Calu3 (cell line): ENCODE measurements around the gene PCDHGA8. TPM values are rescaled to one million over a fixed set of nuclear protein-coding genes. Genes with fewer than 3 reads are reported as not detected.

Source experiments
- Bru-seq: library from RNA; stranded (reverse); fragments of 400-500 nt; gene quantifications from one replicate; lab custom pipeline; 2021; lab: Mats Ljungman, UMichigan
- BruChase-seq, 2 experiments: library from RNA; stranded (reverse); fragments of 400-500 nt; gene quantifications; one replicate each; lab custom pipeline; 2021; lab: Mats Ljungman, UMichigan
- BruUV-seq: library from RNA; stranded (reverse); fragments of 400-500 nt; replicated peaks from 2 replicates; lab custom pipeline; 2021; lab: Mats Ljungman, UMichigan
- CTCF ChIA-PET: fragments of 300-600 bp; sonication (Branson Sonifier 250); formaldehyde crosslinking; loops from one replicate; lab custom pipeline; 2022; ENCODE audit warnings: antibody characterized with exemption; lab: Charles Lee
- DNase-seq: peaks from one replicate; pipeline ENCODE4 v3.0.0; 2022
- H3K27ac Mint-ChIP-seq: one replicate; pipeline ENCODE4 v1.8.0; 2022; ENCODE audit warnings: mixed read lengths; ENCODE audit not compliant: unreplicated experiment
- H3K27me3 Mint-ChIP-seq: one replicate; pipeline ENCODE4 v1.8.0; 2022; ENCODE audit warnings: mixed read lengths; ENCODE audit not compliant: unreplicated experiment
- H3K36me3 Mint-ChIP-seq: one replicate; pipeline ENCODE4 v1.8.0; 2022; ENCODE audit warnings: mild to moderate bottlenecking, moderate library complexity, mixed read lengths; ENCODE audit not compliant: insufficient read depth, unreplicated experiment
- H3K4me1 Mint-ChIP-seq: one replicate; pipeline ENCODE4 v1.8.0; 2022; ENCODE audit warnings: mild to moderate bottlenecking, low read depth, mixed read lengths; ENCODE audit not compliant: unreplicated experiment
- H3K4me3 Mint-ChIP-seq: one replicate; pipeline ENCODE4 v1.8.0; 2022; ENCODE audit warnings: mild to moderate bottlenecking, low read depth, moderate library complexity, mixed read lengths; ENCODE audit not compliant: unreplicated experiment
- H3K9me3 Mint-ChIP-seq: one replicate; pipeline ENCODE4 v1.8.0; 2022; ENCODE audit warnings: low read depth, mixed read lengths; ENCODE audit not compliant: unreplicated experiment
- CTCF ChIP-seq: fragments of 200-600 bp; IDR thresholded peaks from one replicate; pipeline ENCODE4 v1.8.0; 2022; ENCODE audit warnings: antibody characterized with exemption; ENCODE audit not compliant: unreplicated experiment
- intact Hi-C: fragments of 100-400 bp; cut with micrococcal nuclease; formaldehyde crosslinking; loops from one replicate; pipeline ENCODE4 v1.10.0; 2022; ENCODE audit not compliant: unreplicated experiment
- long read RNA-seq: library from polyadenylated mRNA; stranded (forward); transcript quantifications from one replicate; pipeline ENCODE4 v2.0.0, GENCODE V29; 2022
- total RNA-seq: library from RNA; stranded (reverse); gene quantifications from 2 replicates; pipeline ENCODE4 v1.2.3, GENCODE V29; 2022

Gene PCDHGA8
- 0.95 and 1.1 TPM in 2 replicates for total RNA-seq
- Bru-seq, nascent RNA = percentile 43 among the genes with signal in this experiment
- percentile 57 among the genes with signal in this experiment for BruChase-seq, experiment 1, labeled RNA remaining after a 6-hour chase
- BruChase-seq, experiment 2, labeled RNA remaining after a 2-hour chase = percentile 60 among the genes with signal in this experiment
- long read RNA-seq, full-length matches to known transcripts = 20 of 20 reads
- long read RNA-seq, partial matches to known transcripts = 0 of 20 reads
- long read RNA-seq, other reads (novel, unspliced or antisense) = 0 of 20 reads

DNA sequence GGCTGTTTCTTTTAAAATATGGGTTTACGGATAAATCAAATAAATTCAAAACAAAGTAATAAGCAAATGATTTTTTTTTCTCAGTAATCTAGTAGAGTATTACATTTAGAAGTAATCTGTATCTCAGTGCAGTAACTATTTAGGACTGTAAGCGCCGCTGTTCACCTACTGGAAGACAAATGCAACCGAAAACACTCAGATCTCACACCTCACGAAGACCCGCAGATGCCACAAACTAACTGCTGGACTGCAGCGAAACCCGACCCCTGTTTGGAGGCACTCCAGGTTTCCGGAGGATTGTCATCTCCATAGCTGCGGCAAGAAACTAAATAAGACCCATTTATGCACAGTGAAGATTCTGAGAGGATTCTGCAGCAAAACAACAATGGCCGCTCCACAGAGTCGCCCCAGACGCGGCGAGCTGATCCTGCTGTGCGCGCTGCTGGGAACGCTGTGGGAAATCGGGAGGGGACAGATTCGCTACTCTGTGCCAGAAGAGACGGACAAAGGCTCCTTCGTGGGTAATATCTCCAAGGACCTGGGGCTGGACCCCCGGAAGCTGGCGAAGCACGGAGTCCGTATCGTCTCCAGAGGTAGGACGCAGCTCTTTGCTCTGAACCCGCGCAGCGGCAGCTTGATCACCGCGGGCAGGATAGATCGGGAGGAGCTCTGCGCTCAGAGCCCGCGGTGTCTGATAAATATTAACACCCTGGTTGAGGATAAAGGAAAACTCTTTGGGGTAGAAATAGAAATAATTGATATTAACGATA, at the start of gene PCDHGA8:
TSS of gene PCDHGA8 (plus strand) at position 205 of the 770 bp plus-strand sequence. CDS start at position 386, 181 bp downstream.
- CTCF ChIA-PET = no interaction called here
- intact Hi-C loops = no loop called here
- no peaks in the 10 kb centered on the region for H3K27me3 Mint-ChIP-seq
- peaks cover 9% of the 10 kb centered on the region for H3K36me3 Mint-ChIP-seq
- no peaks in the 10 kb centered on the region for H3K4me1 Mint-ChIP-seq
- no peak within 1 kb of the TSS for H3K27ac Mint-ChIP-seq
- no peak for DNase-seq
- no peak for TF ChIP-seq CTCF
- no peak within 1 kb of the TSS for H3K4me3 Mint-ChIP-seq
- no TSS peak for BruUV-seq
- H3K9me3 Mint-ChIP-seq = peaks cover 20% of the 10 kb centered on the region

DNA sequence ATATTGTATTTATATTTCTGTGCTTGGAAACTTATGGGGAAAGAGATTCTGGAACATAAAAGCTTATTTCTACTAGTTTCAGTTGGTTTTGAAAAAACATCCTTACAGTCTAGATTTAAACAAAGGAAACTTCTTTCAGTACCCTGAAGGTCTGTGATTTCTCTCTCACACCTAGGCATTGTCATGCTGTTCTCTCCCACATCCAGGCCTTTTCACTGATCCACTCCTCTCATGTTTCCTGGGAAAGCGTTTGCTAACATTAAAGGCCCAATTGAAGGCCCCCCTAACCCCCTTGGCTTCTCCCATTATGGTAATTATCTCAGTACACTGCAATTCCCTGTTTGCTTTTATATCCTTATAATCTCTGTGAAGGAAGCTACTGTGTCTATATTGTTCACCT, 49.7 kb upstream of the PCDHGA8 start:
- Mint-ChIP-seq H3K4me3 (no peak overlapping the region), H3K36me3 (no peaks in the 10 kb centered on the region), H3K27ac (no peak overlapping the region), H3K27me3 (no peaks in the 10 kb centered on the region), H3K9me3 (peaks cover 27% of the 10 kb centered on the region), H3K4me1 (no peaks in the 10 kb centered on the region)
- no peak for TF ChIP-seq CTCF
- CTCF ChIA-PET = no interaction called here
- intact Hi-C loops = no loop called here
- BruUV-seq = no TSS peak
- no peak for DNase-seq

DNA sequence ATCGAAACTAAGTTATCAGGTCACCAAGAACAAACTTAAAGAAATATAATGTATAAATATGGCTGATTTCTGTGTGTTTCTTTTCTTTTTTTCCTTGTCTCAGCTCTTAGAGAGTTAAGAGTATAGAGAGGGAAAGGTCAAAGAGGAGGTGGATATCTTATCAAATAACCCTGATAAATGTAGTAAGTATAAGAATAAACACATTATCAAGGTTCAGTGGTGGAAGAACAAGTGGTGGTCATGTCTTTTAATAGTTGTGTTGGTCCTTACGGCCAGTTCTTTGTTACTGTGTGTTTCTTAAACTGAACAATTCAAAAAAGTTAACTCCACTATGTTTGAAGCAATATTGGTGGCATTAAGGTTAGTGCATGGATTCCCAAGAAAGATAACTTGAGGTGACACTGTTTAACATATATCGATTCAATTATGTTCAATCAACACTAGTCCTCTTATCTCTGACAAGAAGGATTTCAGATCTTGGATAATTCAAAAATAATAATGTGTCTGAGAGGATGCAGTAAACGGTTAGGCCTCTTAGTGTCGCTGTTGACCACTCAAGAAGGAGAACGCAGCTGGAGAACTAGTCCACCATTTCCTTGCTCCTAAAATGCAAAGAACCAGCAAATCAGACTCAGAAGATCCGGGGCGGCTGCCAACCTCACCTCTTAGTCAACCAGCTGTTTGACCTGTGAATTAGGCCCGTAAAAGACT, 49.0 kb upstream of the PCDHGA8 start, which contains the start of gene PCDHGA3:
TSS of gene PCDHGA3 (plus strand) at position 588 of the 711 bp plus-strand sequence. CDS start 205 bp downstream, outside the sequence.
- Mint-ChIP-seq H3K27ac (no peak within 1 kb of the TSS), H3K9me3 (peaks cover 23% of the 10 kb centered on the region), H3K36me3 (no peaks in the 10 kb centered on the region), H3K27me3 (no peaks in the 10 kb centered on the region), H3K4me1 (no peaks in the 10 kb centered on the region), H3K4me3 (no peak within 1 kb of the TSS)
- CTCF ChIA-PET = no interaction called here
- BruUV-seq = no TSS peak
- TF ChIP-seq CTCF = no peak
- intact Hi-C loops = no loop called here
- DNase-seq = no peak

DNA sequence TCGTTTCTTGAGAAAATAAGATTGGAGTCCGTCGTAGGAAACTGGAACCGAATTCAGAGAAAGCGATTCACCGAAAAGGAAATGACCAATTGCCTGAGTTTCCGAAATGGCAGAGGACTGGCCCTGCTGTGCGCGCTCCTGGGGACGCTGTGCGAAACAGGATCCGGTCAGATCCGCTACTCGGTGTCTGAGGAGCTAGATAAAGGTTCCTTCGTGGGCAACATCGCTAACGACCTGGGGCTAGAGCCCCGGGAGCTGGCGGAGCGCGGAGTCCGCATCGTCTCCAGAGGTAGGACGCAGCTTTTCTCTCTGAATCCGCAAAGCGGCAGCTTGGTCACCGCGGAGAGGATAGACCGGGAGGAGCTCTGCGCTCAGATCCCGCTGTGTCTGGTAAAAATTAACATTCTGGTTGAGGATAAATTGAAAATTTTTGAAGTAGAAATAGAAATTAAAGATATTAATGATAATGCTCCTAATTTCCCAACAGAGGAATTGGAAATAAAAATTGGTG, 48.4 kb upstream of the PCDHGA8 start:
- no TSS peak for BruUV-seq
- no peaks in the 10 kb centered on the region for H3K27me3 Mint-ChIP-seq
- no peak overlapping the region for H3K27ac Mint-ChIP-seq
- peaks cover 19% of the 10 kb centered on the region for H3K9me3 Mint-ChIP-seq
- no peak for TF ChIP-seq CTCF
- no peaks in the 10 kb centered on the region for H3K36me3 Mint-ChIP-seq
- CTCF ChIA-PET = no interaction called here
- no peak for DNase-seq
- no peak overlapping the region for H3K4me3 Mint-ChIP-seq
- no peaks in the 10 kb centered on the region for H3K4me1 Mint-ChIP-seq
- intact Hi-C loops = no loop called here
